GM12878 (cell line): ENCODE measurements around the gene NTPCR. TPM values are rescaled to one million over a fixed set of nuclear protein-coding genes. Genes with fewer than 3 reads are reported as not detected.

Source experiments
- ATAC-seq: fragments of 200-7000 bp; cut with Tn5 transposase; 3 replicates; pipeline ENCODE4 v1.9.1; 2020; ENCODE audit warnings: mild to moderate bottlenecking, moderate library complexity
- BruUV-seq: library from RNA; stranded (reverse); fragments of 400-500 nt; replicated peaks from 2 replicates; lab custom pipeline; 2021; lab: Mats Ljungman, UMichigan
- CTCF ChIA-PET: fragments of 300-600 bp; sonication (Branson Sonifier 250); formaldehyde crosslinking; extraction: SDS; loops from one replicate; lab custom pipeline; 2021; ENCODE audit warnings: inconsistent platforms; lab: Yijun Ruan, JAX
- POLR2A ChIA-PET: fragments of 350-600 bp; formaldehyde crosslinking; extraction: SDS; loops from one replicate; lab custom pipeline; 2021; ENCODE audit warnings: inconsistent platforms; lab: Charles Lee
- RAD21 ChIA-PET: fragments of 300-600 bp; sonication (Branson Sonifier 250); formaldehyde crosslinking; loops from one replicate; lab custom pipeline; 2023; ENCODE audit warnings: antibody characterized with exemption; ENCODE audit not compliant: unreplicated experiment; lab: Charles Lee
- SMC1A ChIA-PET: fragments of 300-600 bp; sonication (Branson Sonifier 250); formaldehyde crosslinking; loops from one replicate; lab custom pipeline; 2023; ENCODE audit not compliant: unreplicated experiment, uncharacterized antibody; lab: Charles Lee
- DNase-seq: peaks from one replicate; pipeline ENCODE4 v3.0.0-alpha.2; 2011; ENCODE audit warnings: low read depth, low spot score
- FAIRE-seq: peaks from 3 replicates; lab custom pipeline; 2011; peaks lifted over from hg19 to GRCh38; lab: Jason Lieb, UNC
- H2AFZ ChIP-seq: 2 replicates; pipeline ENCODE4 v1.6.0; 2011; ENCODE audit warnings: low read depth, low read length, control low read depth; ENCODE audit not compliant: control insufficient read depth
- H3K27ac ChIP-seq: 2 replicates; pipeline ENCODE4 v1.5.1; 2011; ENCODE audit warnings: control low read depth; ENCODE audit not compliant: control insufficient read depth, insufficient read depth
- H3K27me3 ChIP-seq, 2 experiments: replicated peaks in 1 of 2; 2 replicates each; pipeline versions ENCODE4 v1.6.0 to v1.6.1; 2011; ENCODE audit warnings: low read length in 1 of 2; ENCODE audit not compliant: control insufficient read depth in 2 of 2, insufficient read depth in 2 of 2
- H3K36me3 ChIP-seq, 2 experiments: 2 replicates each; pipeline ENCODE4 v1.5.1; 2011; ENCODE audit warnings: low read length in 1 of 2; ENCODE audit not compliant: control insufficient read depth in 2 of 2, insufficient read depth in 2 of 2
- H3K4me1 ChIP-seq: 2 replicates; pipeline ENCODE4 v1.6.1; 2011; ENCODE audit warnings: mild to moderate bottlenecking, low read length, moderate library complexity, mixed read lengths; ENCODE audit not compliant: control insufficient read depth, insufficient read depth
- H3K4me2 ChIP-seq: 2 replicates; pipeline ENCODE4 v1.6.0; 2011; ENCODE audit warnings: control low read depth; ENCODE audit not compliant: control insufficient read depth, insufficient read depth
- H3K4me3 ChIP-seq: fragments of 200-600 bp; sonication (generic); 2 replicates; pipeline ENCODE4 v1.5.1; 2016
- H3K79me2 ChIP-seq: 2 replicates; pipeline ENCODE4 v1.6.0; 2011; ENCODE audit warnings: low read length; ENCODE audit not compliant: control insufficient read depth, insufficient read depth
- H3K9ac ChIP-seq: 2 replicates; pipeline ENCODE4 v1.8.0; 2011; ENCODE audit warnings: low read length, control low read depth, mixed read lengths; ENCODE audit not compliant: control insufficient read depth, insufficient read depth
- H3K9me3 ChIP-seq: replicated peaks from 3 replicates; pipeline ENCODE4 v1.5.1; 2011; ENCODE audit warnings: mild to moderate bottlenecking, low read length; ENCODE audit not compliant: control insufficient read depth, insufficient read depth
- H4K20me1 ChIP-seq: 2 replicates; pipeline ENCODE4 v1.6.0; 2011; ENCODE audit not compliant: control insufficient read depth, insufficient read depth
- CREM ChIP-seq: IDR thresholded peaks from 2 replicates; pipeline ENCODE4 v1.6.1; 2014; ENCODE audit warnings: antibody characterized with exemption, low read depth
- E2F4 ChIP-seq: IDR thresholded peaks from 2 replicates; pipeline ENCODE4 v1.6.1; 2012; ENCODE audit warnings: low read depth, low read length, improper control_type of control experiment
- HDAC2 ChIP-seq: fragments of 200-600 bp; sonication (generic); IDR thresholded peaks from 2 replicates; pipeline ENCODE4 v1.6.1; 2017
- IKZF1 ChIP-seq: fragments of 450-650 bp; conservative IDR thresholded peaks from 2 replicates; pipeline ENCODE4 v1.6.1; 2017; ENCODE audit warnings: antibody characterized with exemption, mild to moderate bottlenecking
- JUND ChIP-seq: IDR thresholded peaks from 2 replicates; pipeline ENCODE4 v1.6.1; 2012; ENCODE audit warnings: low read depth, mild to moderate bottlenecking, low read length, improper control_type of control experiment, moderate library complexity
- KDM1A ChIP-seq: fragments of 200-600 bp; sonication (generic); IDR thresholded peaks from 2 replicates; pipeline ENCODE4 v1.6.1; 2016; ENCODE audit warnings: borderline replicate concordance
- LARP7 ChIP-seq: fragments of 450-650 bp; IDR thresholded peaks from 2 replicates; pipeline ENCODE4 v1.6.1; 2017; ENCODE audit warnings: mild to moderate bottlenecking
- MLLT1 ChIP-seq: fragments of 450-650 bp; IDR thresholded peaks from 2 replicates; pipeline ENCODE4 v1.6.1; 2016; ENCODE audit warnings: mild to moderate bottlenecking
- MTA3 ChIP-seq: IDR thresholded peaks from 2 replicates; pipeline ENCODE4 v1.6.1; 2012; ENCODE audit warnings: low read length, inconsistent platforms, borderline replicate concordance
- NFYA ChIP-seq: IDR thresholded peaks from 2 replicates; pipeline ENCODE4 v1.6.1; 2011; ENCODE audit warnings: low read depth, mild to moderate bottlenecking, low read length, improper control_type of control experiment, borderline replicate concordance
- NFYB ChIP-seq: IDR thresholded peaks from 2 replicates; pipeline ENCODE4 v1.6.1; 2011; ENCODE audit warnings: low read depth, mild to moderate bottlenecking, low read length, improper control_type of control experiment, moderate library complexity; ENCODE audit not compliant: insufficient read depth
- NR2C1 ChIP-seq: fragments of 450-650 bp; IDR thresholded peaks from 2 replicates; pipeline ENCODE4 v1.6.1; 2017; ENCODE audit warnings: antibody characterized with exemption, mild to moderate bottlenecking, moderate library complexity
- PKNOX1 ChIP-seq: fragments of 450-650 bp; IDR thresholded peaks from 2 replicates; pipeline ENCODE4 v1.6.1; 2016; ENCODE audit warnings: mild to moderate bottlenecking
- SIN3A ChIP-seq: IDR thresholded peaks from 2 replicates; pipeline ENCODE4 v1.6.1; 2012; ENCODE audit warnings: low read depth, low read length, improper control_type of control experiment
- STAT3 ChIP-seq: IDR thresholded peaks from 2 replicates; pipeline ENCODE4 v1.6.1; 2011; ENCODE audit warnings: low read depth, low read length, improper control_type of control experiment
- SUPT20H ChIP-seq: IDR thresholded peaks from 2 replicates; pipeline ENCODE4 v1.6.1; 2011; ENCODE audit warnings: low read depth, mild to moderate bottlenecking, low read length, moderate library complexity, borderline replicate concordance; ENCODE audit not compliant: control insufficient read depth
- TCF12 ChIP-seq: IDR thresholded peaks from 2 replicates; pipeline ENCODE4 v1.6.1; 2011; ENCODE audit warnings: low read depth, mild to moderate bottlenecking, low read length
- WRNIP1 ChIP-seq: IDR thresholded peaks from 2 replicates; pipeline ENCODE4 v1.6.1; 2011; ENCODE audit warnings: low read depth, low read length, improper control_type of control experiment, borderline replicate concordance
- ZNF24 ChIP-seq: fragments of 450-650 bp; IDR thresholded peaks from 2 replicates; pipeline ENCODE4 v1.6.1; 2017; ENCODE audit warnings: antibody characterized with exemption, mild to moderate bottlenecking
- WGBS: methylation state at CpG from one replicate; pipeline ENCODE4 v1.1.6; 2016; ENCODE audit warnings: low lambda C conversion rate; ENCODE audit not compliant: insufficient replicate concordance, insufficient coverage; ENCODE audit errors: missing lambda C conversion rate; 5-methylcytosine and 5-hydroxymethylcytosine counted together
- in situ Hi-C: fragments of 300-500 bp; cut with MboI; formaldehyde crosslinking; loops from 9 replicates; pipeline ENCODE4 v1.14.3; 2018; ENCODE audit warnings: mixed read lengths
- intact Hi-C: fragments of 100-400 bp; cut with micrococcal nuclease; formaldehyde crosslinking; loops from one replicate; pipeline ENCODE4 v1.14.2; 2022; ENCODE audit not compliant: unreplicated experiment
- polyA plus RNA-seq, 11 experiments: library from polyadenylated mRNA; depleted of rRNA in 4 of 11; unstranded in 6 of 11; stranded (reverse) in 5 of 11; fragments of >200 nt; fragmentation: Nextera tagmentation in 4 of 11; fragmentation: Illumina TruSeq in 1 of 11; extraction: Ambion mirVana in 4 of 11; extraction: Trizol in 1 of 11; gene quantifications; 1 replicate in 1 of 11; 2 replicates in 10 of 11; pipeline versions ENCODE4 v1.2.1 to v1.2.3, GENCODE V29; 2011 to 2016; ENCODE audit warnings: inconsistent platforms in 2 of 11, missing spikeins in 2 of 11, low read depth in 1 of 11
- total RNA-seq, 4 experiments: library from RNA; depleted of rRNA in 3 of 4; stranded (reverse); fragments of >200 nt in 3 of 4; fragmentation: Illumina TruSeq in 1 of 4; extraction: Trizol in 1 of 4; gene quantifications; 2 replicates each; pipeline versions ENCODE4 v1.2.1 to v1.2.3, GENCODE V29; 2013 to 2021

Gene NTPCR
- total and polyA plus RNA-seq, 10 of the 15 experiments (the other 5 are each of a cell fraction or from before 2014, with no cell fraction given) = 25.4 to 109 (median 56.6) TPM

- no peak for TF ChIP-seq SUPT20H
- no peak for TF ChIP-seq E2F4
- TF ChIP-seq, all 136 proteins: peak for 0
Measured at GRCh38 chr1:232956081-232956480, 5.7 kb downstream of the NTPCR start (continued).

GRCh38 chr1:232958067-232958466 is 7.7 kb downstream of the NTPCR start:
- intact Hi-C loops (loop anchor here (10.0 kb wide), 1 partner anchor 323 kb away; the partner anchor contains the start of gene SIPA1L2), in situ Hi-C loops (no loop called here)
- 94% methylated on average over 1 of the region's 1 CpG for WGBS
- DNase-seq (no peak), ATAC-seq (no peak), FAIRE-seq (no peak)
- H3K4me3 ChIP-seq = no peak overlapping the region
- H3K27me3 ChIP-seq = no peaks in the 10 kb centered on the region
- ChIA-PET POLR2A (no interaction called here), SMC1A (no interaction called here), RAD21 (no interaction called here), CTCF (interaction anchor here (0.8 kb wide), 1 partner anchor 342 kb away, joined by 3 read pairs; no protein-coding TSS in a partner anchor)
- H3K9ac ChIP-seq = no peak overlapping the region
- BruUV-seq = no TSS peak
- H3K79me2 ChIP-seq = 0 out of 2 replicates have a peak, but pooled peaks cover under 1% of the 10 kb centered on the region
- no peak overlapping the region for H2AFZ ChIP-seq
- H3K36me3 ChIP-seq = peaks cover 2 to 15% of the 10 kb centered on the region in 2 experiments
- no peak overlapping the region for H3K27ac ChIP-seq
- H3K4me1 ChIP-seq = no peaks in the 10 kb centered on the region
- H3K4me2 ChIP-seq = no peak overlapping the region
- H4K20me1 ChIP-seq = no peaks in the 10 kb centered on the region
- H3K9me3 ChIP-seq = peaks cover 11% of the 10 kb centered on the region; the same call in 2 of the 3 replicates
- no peak for TF ChIP-seq STAT3
- TF ChIP-seq NFYB = no peak
- TF ChIP-seq JUND = no peak
- TF ChIP-seq TCF12 = no peak
- TF ChIP-seq MTA3 = no peak
- TF ChIP-seq NFYA = no peak
- no peak for TF ChIP-seq SIN3A
- TF ChIP-seq HDAC2 = no peak
- TF ChIP-seq NR2C1 = no peak
- TF ChIP-seq MLLT1 = no peak
- no peak for TF ChIP-seq PKNOX1
- TF ChIP-seq KDM1A = no peak
- TF ChIP-seq IKZF1 = no peak
- TF ChIP-seq CREM = no peak
- no peak for TF ChIP-seq LARP7
- TF ChIP-seq ZNF24 = no peak
- TF ChIP-seq WRNIP1 = no peak
